Loucy (cell line): ENCODE measurements around the gene NXN.

Experiments used
- EZH2phosphoT487 ChIP-seq: fragments of 200-600 bp; IDR thresholded peaks from 2 replicates; pipeline ENCODE4 v1.6.1; 2018; ENCODE audit warnings: antibody characterized with exemption, mild to moderate bottlenecking, moderate library complexity, borderline replicate concordance
- TF ChIP-seq, protein P1 (sequence below): fragments of 200-600 bp; sonication (generic); conservative IDR thresholded peaks from 2 replicates; pipeline ENCODE4 v1.5.1; 2014; ENCODE audit warnings: mild to moderate bottlenecking, antibody characterized with exemption, low read length

DNA sequence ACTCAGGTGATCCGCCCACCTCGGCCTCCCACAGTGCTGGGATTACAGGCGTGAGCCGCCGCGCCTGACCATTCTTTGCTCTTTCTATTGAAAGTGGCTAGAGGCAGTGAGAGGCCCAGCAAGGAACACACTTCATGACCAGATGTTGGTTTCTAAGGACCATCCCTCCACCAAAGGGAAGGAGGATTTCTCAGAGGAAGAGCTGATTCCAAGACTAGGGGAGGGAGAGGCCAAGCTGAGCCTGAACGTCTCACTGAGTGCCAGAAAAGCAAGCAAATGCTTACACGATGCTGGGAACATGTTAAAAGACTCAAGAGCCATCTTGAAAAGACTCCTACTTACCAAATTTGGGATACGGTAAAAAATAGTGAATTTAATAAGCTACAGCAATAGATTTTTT lies 118.2 kb downstream of the NXN start:
- TF ChIP-seq, protein P1, sequence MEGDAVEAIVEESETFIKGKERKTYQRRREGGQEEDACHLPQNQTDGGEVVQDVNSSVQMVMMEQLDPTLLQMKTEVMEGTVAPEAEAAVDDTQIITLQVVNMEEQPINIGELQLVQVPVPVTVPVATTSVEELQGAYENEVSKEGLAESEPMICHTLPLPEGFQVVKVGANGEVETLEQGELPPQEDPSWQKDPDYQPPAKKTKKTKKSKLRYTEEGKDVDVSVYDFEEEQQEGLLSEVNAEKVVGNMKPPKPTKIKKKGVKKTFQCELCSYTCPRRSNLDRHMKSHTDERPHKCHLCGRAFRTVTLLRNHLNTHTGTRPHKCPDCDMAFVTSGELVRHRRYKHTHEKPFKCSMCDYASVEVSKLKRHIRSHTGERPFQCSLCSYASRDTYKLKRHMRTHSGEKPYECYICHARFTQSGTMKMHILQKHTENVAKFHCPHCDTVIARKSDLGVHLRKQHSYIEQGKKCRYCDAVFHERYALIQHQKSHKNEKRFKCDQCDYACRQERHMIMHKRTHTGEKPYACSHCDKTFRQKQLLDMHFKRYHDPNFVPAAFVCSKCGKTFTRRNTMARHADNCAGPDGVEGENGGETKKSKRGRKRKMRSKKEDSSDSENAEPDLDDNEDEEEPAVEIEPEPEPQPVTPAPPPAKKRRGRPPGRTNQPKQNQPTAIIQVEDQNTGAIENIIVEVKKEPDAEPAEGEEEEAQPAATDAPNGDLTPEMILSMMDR = no peak
- no peak for TF ChIP-seq EZH2phosphoT487
